OCI-LY3 (cell line): Measurements from ENCODE around the gene ACOXL.

Source experiments
- CTCF ChIP-seq: fragments of 200-600, 300-600 bp; sonication (generic); IDR thresholded peaks from 2 replicates; pipeline ENCODE4 v1.5.1; 2014; ENCODE audit warnings: antibody characterized with exemption, low read length, low read depth
- EZH2phosphoT487 ChIP-seq: fragments of 200-600 bp; shearing (Covaris generic); IDR thresholded peaks from 2 replicates; pipeline ENCODE4 v1.6.1; 2018; ENCODE audit warnings: antibody characterized with exemption, mixed run types, low read depth

DNA sequence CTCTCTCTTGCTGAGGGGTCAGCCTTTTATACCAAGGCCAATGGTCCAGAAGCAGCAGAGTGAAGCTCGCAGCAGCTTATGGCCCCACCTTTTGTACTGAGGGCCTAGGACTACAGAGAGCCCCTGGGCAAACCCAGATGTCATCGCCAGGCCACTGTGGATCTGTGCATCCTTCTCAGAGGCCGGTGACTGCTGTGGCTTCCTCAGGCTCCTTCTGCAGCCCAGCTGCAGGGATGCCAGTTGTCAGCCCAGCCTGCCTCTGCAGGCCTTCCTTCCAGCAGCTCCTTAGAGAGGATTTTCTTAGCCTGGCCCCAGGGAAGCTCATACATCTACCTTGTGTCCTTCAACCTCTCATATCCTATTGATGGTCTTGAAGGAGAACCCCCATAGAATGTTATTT, 6.5 kb upstream of the ACOXL start:
- TF ChIP-seq CTCF (no peak), EZH2phosphoT487 (no peak)
